HG03342 (cell line): Measurements from ENCODE around the gene CELA3B.
"Not testable (repeated sequence)": the region's sequence is repeated elsewhere in the genome, so short reads cannot be mapped to it uniquely, and the experiment has no call there.

ENCODE experiments used
- ATAC-seq: cut with Tn5 transposase; IDR thresholded peaks from one replicate; pipeline ENCODE4 v1.9.1; 2021; ENCODE audit warnings: mild to moderate bottlenecking, moderate library complexity; ENCODE audit not compliant: unreplicated experiment

CELA3B gene

GRCh38 chr1:22005261-22006149 lies 28.7 kb downstream of the CELA3B start:
- not testable (repeated sequence) for ATAC-seq

GRCh38 chr1:22006736-22007135 lies 29.9 kb downstream of the CELA3B start:
- ATAC-seq, result not testable (repeated sequence)

GRCh38 chr1:22007262-22007661 lies 30.4 kb downstream of the CELA3B start:
- ATAC-seq, result not testable (repeated sequence)

GRCh38 chr1:22009566-22009965 lies 32.7 kb downstream of the CELA3B start:
- not testable (repeated sequence) for ATAC-seq

GRCh38 chr1:22012752-22013151 lies 35.9 kb downstream of the CELA3B start:
- not testable (repeated sequence) for ATAC-seq

GRCh38 chr1:22014575-22015206 lies 37.9 kb downstream of the CELA3B start:
- not testable (repeated sequence) for ATAC-seq

GRCh38 chr1:22018583-22019559 lies 42.0 kb downstream of the CELA3B start:
- no peak for ATAC-seq

- ATAC-seq, result no peak
Measured at GRCh38 chr1:22021061-22021460, 44.2 kb downstream of the CELA3B start.

GRCh38 chr1:22024485-22025367 lies 47.9 kb downstream of the CELA3B start:
- ATAC-seq, result peak; percentile 37

- peak; percentile 69 for ATAC-seq
Measured at GRCh38 chr1:22025368-22026155, 48.7 kb downstream of the CELA3B start.

- ATAC-seq, result no peak
Measured at GRCh38 chr1:22026924-22027289, 50.1 kb downstream of the CELA3B start.

GRCh38 chr1:22030057-22030456 lies 53.2 kb downstream of the CELA3B start:
- ATAC-seq, result no peak

- no peak for ATAC-seq
Measured at GRCh38 chr1:22030473-22030872, 53.7 kb downstream of the CELA3B start.

- ATAC-seq, result no peak
Measured at GRCh38 chr1:22031214-22031962, 54.6 kb downstream of the CELA3B start.

- ATAC-seq, result not testable (repeated sequence)
Measured at GRCh38 chr1:22034834-22035233, 58.0 kb downstream of the CELA3B start.

- no peak for ATAC-seq
Measured at GRCh38 chr1:22037520-22037919, 60.7 kb downstream of the CELA3B start.

GRCh38 chr1:22038036-22038435 lies 61.2 kb downstream of the CELA3B start:
- ATAC-seq, result no peak
